Colon (tissue), 2 donors: Measurements from ENCODE around the gene SMYD3.

ENCODE experiments used
- FAIRE-seq: peaks from 2 replicates; lab custom pipeline; 2012; peaks lifted over from hg19 to GRCh38; lab: Jason Lieb, UNC
- donor health status: control.
- donor health status: control.

The SMYD3 gene

GRCh38 chr1:246170574-246171261 is 336.4 kb downstream of the SMYD3 start:
- no peak for FAIRE-seq

- no peak for FAIRE-seq
These were observed 337.6 kb downstream of the SMYD3 start for GRCh38 chr1:246169486-246169885.

GRCh38 chr1:246169019-246169418 is 338.1 kb downstream of the SMYD3 start:
- FAIRE-seq, result no peak

GRCh38 chr1:246166841-246167240 is 340.2 kb downstream of the SMYD3 start:
- no peak for FAIRE-seq

GRCh38 chr1:246165826-246166709 is 341.0 kb downstream of the SMYD3 start:
- FAIRE-seq, result no peak

- FAIRE-seq, result no peak
These were observed 342.3 kb downstream of the SMYD3 start for GRCh38 chr1:246164764-246165163.

GRCh38 chr1:246162560-246162959 is 344.5 kb downstream of the SMYD3 start:
- FAIRE-seq, result no peak

GRCh38 chr1:246161626-246162025 is 345.5 kb downstream of the SMYD3 start:
- no peak for FAIRE-seq

GRCh38 chr1:246160905-246161304 is 346.2 kb downstream of the SMYD3 start:
- no peak for FAIRE-seq

- FAIRE-seq, result no peak
These were observed 346.7 kb downstream of the SMYD3 start for GRCh38 chr1:246160374-246160773.

GRCh38 chr1:246159279-246160227 is 347.5 kb downstream of the SMYD3 start:
- no peak for FAIRE-seq

- FAIRE-seq, result no peak
These were observed 348.9 kb downstream of the SMYD3 start for GRCh38 chr1:246158131-246158530.

- no peak for FAIRE-seq
These were observed 349.6 kb downstream of the SMYD3 start for GRCh38 chr1:246157516-246157915.

- no peak for FAIRE-seq
These were observed 350.2 kb downstream of the SMYD3 start for GRCh38 chr1:246156847-246157246.

- FAIRE-seq, result no peak
These were observed 351.2 kb downstream of the SMYD3 start for GRCh38 chr1:246155923-246156322.

GRCh38 chr1:246153796-246154212 is 353.3 kb downstream of the SMYD3 start:
- no peak for FAIRE-seq

GRCh38 chr1:246152986-246153431 is 354.1 kb downstream of the SMYD3 start:
- FAIRE-seq, result no peak

- FAIRE-seq, result no peak
These were observed 355.2 kb downstream of the SMYD3 start for GRCh38 chr1:246151796-246152434.

GRCh38 chr1:246149543-246149942 is 357.5 kb downstream of the SMYD3 start:
- no peak for FAIRE-seq

GRCh38 chr1:246147524-246148461 is 359.3 kb downstream of the SMYD3 start:
- no peak for FAIRE-seq
